Thymus (tissue), 11 donors: ENCODE measurements around the gene UBR1. TPM values are rescaled to one million over a fixed set of nuclear protein-coding genes. Genes with fewer than 3 reads are reported as not detected.

Experiments
- DNase-seq, 9 donors: peaks; one replicate each; pipeline ENCODE4 v3.0.0-alpha.2; 2013; ENCODE audit warnings: low spot score in 9 of 9, low read depth in 6 of 9, missing footprints in 1 of 9
- H3K27ac ChIP-seq, 2 donors: one replicate each; pipeline ENCODE4 v1.5.1; 2013; ENCODE audit warnings: control low read depth in 1 of 2, low read depth in 1 of 2, low read length in 1 of 2, mild to moderate bottlenecking in 1 of 2, moderate library complexity in 1 of 2
- H3K27me3 ChIP-seq, 2 donors: one replicate each; pipeline ENCODE4 v1.5.1; 2013; ENCODE audit warnings: low read length in 1 of 2; ENCODE audit not compliant: control insufficient read depth in 2 of 2, insufficient read depth in 1 of 2
- H3K36me3 ChIP-seq, 2 donors: one replicate each; pipeline ENCODE4 v1.5.1; 2013; ENCODE audit warnings: low read length in 1 of 2, mild to moderate bottlenecking in 1 of 2, moderate library complexity in 1 of 2; ENCODE audit not compliant: control insufficient read depth in 2 of 2, insufficient read depth in 2 of 2
- H3K4me1 ChIP-seq, 2 donors: one replicate each; pipeline ENCODE4 v1.5.1; 2013; ENCODE audit warnings: low read length in 2 of 2; ENCODE audit not compliant: control insufficient read depth in 2 of 2, insufficient read depth in 2 of 2
- H3K4me3 ChIP-seq, 2 donors: one replicate each; pipeline ENCODE4 v1.5.1; 2013; ENCODE audit warnings: low read length in 2 of 2, control low read depth in 1 of 2, mild to moderate bottlenecking in 1 of 2
- H3K9me3 ChIP-seq, 2 donors: one replicate each; pipeline ENCODE4 v1.5.1; 2013; ENCODE audit warnings: low read length in 1 of 2, mild to moderate bottlenecking in 1 of 2; ENCODE audit not compliant: control insufficient read depth in 2 of 2, insufficient read depth in 1 of 2
- WGBS: extraction: QIAGEN DNeasy Blood & Tissue Kit; methylation state at CpG from one replicate; pipeline ENCODE4 v1.1.7; 2013; 5-methylcytosine and 5-hydroxymethylcytosine counted together
- polyA plus RNA-seq: library from polyadenylated mRNA; stranded (reverse); fragments of 200-250 nt; gene quantifications from one replicate; pipeline ENCODE4 v1.2.3, GENCODE V29; 2013
- total RNA-seq: library from RNA; stranded (reverse); fragments of 120-200 nt; gene quantifications from one replicate; pipeline ENCODE4 v1.2.4, GENCODE V29; 2013
- donor health status: healthy.

Gene UBR1
- total and polyA plus RNA-seq, 2 donors: 10.2 to 23.0 TPM

DNA sequence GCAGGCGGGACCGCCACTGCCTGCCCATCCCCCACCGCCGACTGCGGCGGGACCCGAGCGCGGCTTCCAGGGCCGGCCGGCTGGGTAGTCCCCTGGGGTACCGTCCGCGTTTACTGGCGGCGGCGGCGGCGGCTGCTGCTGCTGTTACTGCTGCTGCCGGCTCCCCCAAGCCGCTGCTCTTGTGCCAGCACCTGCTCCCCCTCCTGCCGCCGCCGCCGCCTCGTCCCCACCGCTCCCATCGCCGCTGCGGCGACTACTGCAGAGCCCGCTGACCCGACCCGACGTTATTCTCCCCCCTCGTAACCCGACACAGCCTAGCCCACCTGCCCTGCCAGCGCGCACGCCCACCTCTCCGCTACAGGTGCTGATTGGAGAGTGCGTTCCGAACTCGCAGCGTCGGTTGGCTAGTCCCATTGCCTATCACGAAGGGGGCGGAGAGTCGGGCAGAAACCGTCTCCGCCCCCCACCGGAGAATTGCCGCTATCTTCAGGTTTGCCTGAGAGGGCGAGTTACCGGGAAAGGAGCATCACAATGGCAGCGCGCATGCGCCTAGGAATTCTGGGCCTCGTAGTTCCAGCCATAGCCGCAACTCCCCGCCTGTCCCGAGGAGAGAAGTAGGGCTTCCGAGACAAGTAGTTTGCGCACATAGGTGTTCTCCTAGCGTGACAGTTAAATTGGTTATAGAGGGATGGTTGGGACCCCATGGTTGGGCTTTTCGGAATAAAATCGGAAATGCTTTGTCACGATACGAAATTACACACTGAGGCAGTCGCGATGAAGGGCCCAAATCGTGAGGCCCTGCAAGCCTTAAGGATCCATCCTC is 185.1 kb downstream of the UBR1 start, which contains the start of gene TTBK2:
TSS of gene TTBK2 (minus strand) at position 260 of the 823 bp plus-strand sequence. CDS start 42,161 bp downstream, outside the sequence.
- Histone ChIP-seq H3K4me3 (peak within 1 kb of the TSS; percentile 79 to 96), H3K9me3 (peaks cover 0 to 3% of the 10 kb centered on the region in 2 donors), H3K27ac (peak within 1 kb of the TSS; percentile 59 to 87), H3K4me1 (peaks cover 0 to 12% of the 10 kb centered on the region in 2 donors), H3K36me3 (no peaks in the 10 kb centered on the region), H3K27me3 (no peaks in the 10 kb centered on the region)
- peak; percentile 95 to 99 (median 98) for DNase-seq
- under 1% methylated on average over 72 of the region's 72 CpGs for WGBS

DNA sequence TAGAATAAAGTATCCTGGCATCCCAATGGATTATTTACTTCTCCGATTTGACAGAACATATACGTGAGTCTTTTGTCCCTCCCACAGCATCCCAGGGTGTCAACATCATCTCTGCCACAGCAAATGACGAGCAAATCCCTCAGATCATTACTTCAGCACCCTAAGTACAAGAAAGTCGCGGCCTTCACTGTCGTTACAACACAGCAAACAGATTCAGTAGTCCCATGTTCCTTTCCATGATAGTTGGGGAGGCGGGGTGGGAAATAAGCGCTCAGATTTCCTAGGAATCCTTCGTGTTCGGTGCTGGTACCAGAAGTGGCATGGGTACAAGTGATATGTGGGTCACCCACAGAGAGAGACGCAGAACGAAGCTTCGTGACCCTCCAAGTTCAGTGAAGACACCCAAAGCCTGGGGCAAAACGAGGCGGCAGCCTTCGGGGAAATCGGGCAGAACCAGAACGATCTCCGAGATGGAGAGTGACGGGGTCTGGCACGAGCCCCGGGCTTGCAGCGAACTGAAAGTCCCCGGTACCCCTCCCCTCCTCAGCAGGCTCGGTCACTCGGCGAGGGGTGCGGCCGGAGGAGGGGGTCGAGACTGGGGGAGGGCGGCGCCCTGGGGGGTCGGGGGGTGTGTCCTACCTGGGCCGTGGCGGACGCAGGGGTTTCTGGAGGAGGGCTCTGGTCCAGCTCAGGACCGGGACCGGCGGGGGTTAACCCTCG is 185.9 kb downstream of the UBR1 start:
- peak overlapping the region; percentile 59 to 87 for H3K27ac ChIP-seq
- peak overlapping the region; percentile 79 to 96 for H3K4me3 ChIP-seq
- no peaks in the 10 kb centered on the region for H3K36me3 ChIP-seq
- peaks cover 0 to 3% of the 10 kb centered on the region in 2 donors for H3K9me3 ChIP-seq
- H3K4me1 ChIP-seq: peaks cover 0 to 12% of the 10 kb centered on the region in 2 donors
- WGBS: under 1% methylated on average over 40 of the region's 40 CpGs
- no peaks in the 10 kb centered on the region for H3K27me3 ChIP-seq
- DNase-seq: peak in 6 of 9 donors; percentile 17 to 58 (median 22)

DNA sequence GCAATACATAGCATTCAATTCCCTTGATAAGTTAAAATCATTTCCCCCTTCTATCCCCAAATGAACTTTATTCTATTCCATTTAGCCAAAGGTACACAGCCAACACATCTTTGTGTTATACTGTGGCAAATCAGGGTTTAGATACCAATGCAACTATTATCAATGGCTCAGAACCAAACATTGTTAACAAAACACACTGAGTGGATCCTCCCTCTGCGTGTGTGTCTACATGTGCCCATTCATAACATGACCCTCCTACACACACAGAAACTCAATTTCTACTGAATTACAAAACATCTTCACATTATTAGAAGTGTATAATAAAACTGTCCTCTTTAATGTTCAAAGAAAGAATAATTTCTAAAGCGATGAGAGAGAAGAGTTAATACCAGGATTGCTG is 186.5 kb downstream of the UBR1 start:
- Histone ChIP-seq H3K27ac (no peak overlapping the region), H3K36me3 (no peaks in the 10 kb centered on the region), H3K27me3 (no peaks in the 10 kb centered on the region), H3K4me3 (peak overlapping the region; percentile 79 to 96), H3K9me3 (peaks cover 0 to 3% of the 10 kb centered on the region in 2 donors), H3K4me1 (peaks cover 0 to 12% of the 10 kb centered on the region in 2 donors)
- no peak for DNase-seq
- WGBS: 80% methylated on average over 2 of the region's 2 CpGs

DNA sequence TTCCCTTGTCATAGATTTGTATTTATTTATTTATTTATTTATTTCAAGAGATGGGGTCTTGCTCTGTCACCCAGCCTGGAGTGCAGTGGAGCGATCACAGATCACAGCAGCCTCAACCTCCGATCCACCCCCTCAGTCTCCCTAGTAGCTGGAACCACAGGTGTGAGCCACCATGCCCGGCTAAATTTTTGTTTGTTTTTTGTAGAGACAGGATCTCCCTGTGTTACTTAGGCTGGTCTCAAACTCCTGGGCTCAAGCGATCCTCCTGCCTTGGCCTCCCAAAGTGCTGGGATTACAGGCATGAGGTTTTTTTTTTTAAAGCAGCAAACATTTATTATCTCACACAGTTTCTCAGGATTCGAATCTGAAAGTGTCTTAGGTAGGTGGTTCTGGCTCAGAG is 187.8 kb downstream of the UBR1 start:
- peaks cover 0 to 3% of the 10 kb centered on the region in 2 donors for H3K9me3 ChIP-seq
- H3K27me3 ChIP-seq: no peaks in the 10 kb centered on the region
- no peaks in the 10 kb centered on the region for H3K36me3 ChIP-seq
- no peak overlapping the region for H3K27ac ChIP-seq
- H3K4me1 ChIP-seq: peaks cover 0 to 12% of the 10 kb centered on the region in 2 donors
- WGBS: 86% methylated on average over 5 of the region's 5 CpGs
- H3K4me3 ChIP-seq: no peak overlapping the region
- DNase-seq: no peak

DNA sequence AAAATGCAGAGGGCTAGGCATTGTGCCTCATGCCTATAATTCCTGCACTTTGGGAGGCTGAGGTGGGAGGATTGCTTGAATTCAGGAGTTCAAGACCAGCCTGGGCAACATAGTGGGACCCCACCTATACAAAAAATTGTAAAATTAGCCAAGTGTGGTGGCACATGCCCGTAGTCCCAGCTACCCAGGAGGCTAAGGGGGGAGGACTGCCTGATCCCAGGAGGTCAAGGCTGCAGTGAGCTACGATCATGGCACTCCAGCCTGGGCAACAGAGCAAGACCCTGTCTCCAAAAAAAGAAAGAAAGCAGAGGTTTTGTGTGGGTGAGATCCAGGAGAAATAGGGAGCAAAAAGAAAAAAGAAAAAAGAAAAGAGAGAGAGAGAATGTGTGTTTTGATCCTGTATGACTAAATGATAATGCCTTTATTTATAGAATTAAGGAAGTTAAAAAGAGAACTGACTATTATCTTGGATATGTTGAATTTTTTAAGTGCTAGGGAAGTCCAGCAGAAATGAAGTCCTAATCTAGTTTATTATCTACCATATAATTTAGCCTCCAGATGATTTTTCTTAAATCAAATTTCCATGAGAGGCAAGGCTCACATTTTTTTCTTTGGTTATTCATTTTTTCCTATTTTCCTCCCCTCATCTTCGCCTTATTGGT is 190.1 kb downstream of the UBR1 start:
- 97% methylated on average over 3 of the region's 3 CpGs for WGBS
- H3K27me3 ChIP-seq: no peaks in the 10 kb centered on the region
- peaks cover 0 to 3% of the 10 kb centered on the region in 2 donors for H3K9me3 ChIP-seq
- H3K4me3 ChIP-seq: no peak overlapping the region
- H3K27ac ChIP-seq: no peak overlapping the region
- no peaks in the 10 kb centered on the region for H3K36me3 ChIP-seq
- H3K4me1 ChIP-seq: peaks cover 0 to 4% of the 10 kb centered on the region in 2 donors
- no peak for DNase-seq

- H3K27ac ChIP-seq: no peak overlapping the region
- peaks cover 0 to 3% of the 10 kb centered on the region in 2 donors for H3K4me1 ChIP-seq
- H3K4me3 ChIP-seq: no peak overlapping the region
- no peaks in the 10 kb centered on the region for H3K36me3 ChIP-seq
- 34% methylated on average over 5 of the region's 5 CpGs for WGBS
- no peaks in the 10 kb centered on the region for H3K27me3 ChIP-seq
- peaks cover 0 to 3% of the 10 kb centered on the region in 2 donors for H3K9me3 ChIP-seq
- peak in 2 of 9 donors; percentile 0 to 14 for DNase-seq
Observed at GRCh38 chr15:42914728-42915497, 190.9 kb downstream of the UBR1 start.

DNA sequence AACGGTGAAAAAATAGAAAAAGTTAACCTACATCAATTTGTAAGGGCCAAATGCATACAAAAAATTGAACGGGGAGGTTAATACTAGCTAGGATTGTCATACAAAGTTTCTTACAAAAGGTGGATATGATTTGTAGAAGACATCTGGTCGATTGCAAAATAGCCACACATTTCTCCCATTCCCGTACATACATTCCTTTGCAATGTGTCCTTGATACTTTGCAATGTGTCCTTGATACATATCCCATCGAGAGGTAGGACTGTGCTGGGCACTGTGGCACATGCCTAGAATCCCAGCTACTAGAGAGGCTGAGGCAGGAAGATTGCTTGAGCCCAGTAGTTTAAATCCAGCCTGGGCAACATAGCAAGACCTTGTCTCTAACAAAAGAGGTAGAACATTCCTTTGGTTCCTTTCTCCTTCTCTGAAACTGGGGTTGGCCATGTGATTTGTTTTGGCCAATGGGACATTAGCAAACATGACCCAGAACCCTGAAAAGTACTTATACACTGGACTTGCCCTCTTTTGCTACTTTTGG is 194.7 kb downstream of the UBR1 start:
- H3K36me3 ChIP-seq: no peaks in the 10 kb centered on the region
- H3K27me3 ChIP-seq: no peaks in the 10 kb centered on the region
- H3K4me3 ChIP-seq: no peak overlapping the region
- peaks cover 0 to under 1% of the 10 kb centered on the region in 2 donors for H3K9me3 ChIP-seq
- 96% methylated on average over 5 of the region's 5 CpGs for WGBS
- no peak overlapping the region for H3K27ac ChIP-seq
- no peak for DNase-seq
- H3K4me1 ChIP-seq: no peaks in the 10 kb centered on the region

GRCh38 chr15:42908538-42908937 is 197.3 kb downstream of the UBR1 start:
- Histone ChIP-seq H3K4me3 (no peak overlapping the region), H3K36me3 (no peaks in the 10 kb centered on the region), H3K27ac (no peak overlapping the region), H3K9me3 (no peaks in the 10 kb centered on the region), H3K4me1 (no peaks in the 10 kb centered on the region), H3K27me3 (no peaks in the 10 kb centered on the region)
- no peak for DNase-seq
- WGBS: 70% methylated on average over 2 of the region's 2 CpGs
